DND-41 (cell line): ENCODE measurements around the gene TRIM3.

Experiments used
- ATAC-seq: fragments of 200-7000 bp; cut with Tn5 transposase; 3 replicates; pipeline ENCODE4 v1.9.1; 2021; ENCODE audit warnings: low read depth; ENCODE audit not compliant: insufficient read depth
- DNase-seq: peaks from one replicate; pipeline ENCODE4 v3.0.0-alpha.2; 2020
- H2AFZ ChIP-seq: 2 replicates; pipeline ENCODE4 v1.6.0; 2012; ENCODE audit warnings: low read depth, low read length
- H3K27ac ChIP-seq: 2 replicates; pipeline ENCODE4 v1.5.1; 2012; ENCODE audit warnings: low read length, inconsistent platforms
- H3K27me3 ChIP-seq: fragments of 200-600 bp; sonication (generic); 2 replicates; pipeline ENCODE4 v1.6.0; 2012; ENCODE audit warnings: low read length, mild to moderate bottlenecking, inconsistent platforms; ENCODE audit not compliant: insufficient read depth, poor library complexity
- H3K36me3 ChIP-seq: 2 replicates; pipeline ENCODE4 v1.5.1; 2012; ENCODE audit warnings: low read length, inconsistent platforms; ENCODE audit not compliant: insufficient read depth
- H3K4me1 ChIP-seq: 2 replicates; pipeline ENCODE4 v1.5.1; 2012; ENCODE audit warnings: mild to moderate bottlenecking, low read length; ENCODE audit not compliant: insufficient read depth
- H3K4me2 ChIP-seq: 2 replicates; pipeline ENCODE4 v1.6.0; 2012; ENCODE audit warnings: mild to moderate bottlenecking, moderate library complexity, low read length, inconsistent platforms; ENCODE audit not compliant: insufficient read depth
- H3K4me3 ChIP-seq, 2 experiments: fragments of 200-600 bp in 1 of 2; shearing (Covaris generic) in 1 of 2; 2 replicates each; pipeline ENCODE4 v1.5.1; 2012 to 2016; ENCODE audit warnings: inconsistent platforms in 2 of 2, low read length in 2 of 2, mild to moderate bottlenecking in 2 of 2, low read depth in 1 of 2, moderate library complexity in 1 of 2
- H3K79me2 ChIP-seq: 2 replicates; pipeline ENCODE4 v1.6.0; 2012; ENCODE audit warnings: low read length, inconsistent platforms; ENCODE audit not compliant: insufficient read depth
- H3K9ac ChIP-seq: 2 replicates; pipeline ENCODE4 v1.6.0; 2012; ENCODE audit warnings: low read depth, mild to moderate bottlenecking, inconsistent platforms, low read length, moderate library complexity
- H3K9me3 ChIP-seq: 2 replicates; pipeline ENCODE4 v1.5.1; 2012; ENCODE audit warnings: low read length, moderate library complexity, mild to moderate bottlenecking, inconsistent platforms; ENCODE audit not compliant: insufficient read depth, severe bottlenecking
- H4K20me1 ChIP-seq: 2 replicates; pipeline ENCODE4 v1.6.0; 2012; ENCODE audit warnings: low read length; ENCODE audit not compliant: insufficient read depth
- CTCF ChIP-seq: IDR thresholded peaks from 2 replicates; pipeline ENCODE4 v1.5.1; 2012; ENCODE audit warnings: borderline replicate concordance, low read length, moderate library complexity, mild to moderate bottlenecking; ENCODE audit not compliant: poor library complexity, severe bottlenecking; ENCODE audit errors: extremely low read depth
- EZH2 ChIP-seq: IDR thresholded peaks from 3 replicates; pipeline ENCODE4 v1.6.1; 2012; ENCODE audit warnings: borderline replicate concordance, low read depth, mild to moderate bottlenecking, moderate library complexity, low read length, inconsistent platforms; ENCODE audit not compliant: severe bottlenecking

Gene TRIM3

DNA sequence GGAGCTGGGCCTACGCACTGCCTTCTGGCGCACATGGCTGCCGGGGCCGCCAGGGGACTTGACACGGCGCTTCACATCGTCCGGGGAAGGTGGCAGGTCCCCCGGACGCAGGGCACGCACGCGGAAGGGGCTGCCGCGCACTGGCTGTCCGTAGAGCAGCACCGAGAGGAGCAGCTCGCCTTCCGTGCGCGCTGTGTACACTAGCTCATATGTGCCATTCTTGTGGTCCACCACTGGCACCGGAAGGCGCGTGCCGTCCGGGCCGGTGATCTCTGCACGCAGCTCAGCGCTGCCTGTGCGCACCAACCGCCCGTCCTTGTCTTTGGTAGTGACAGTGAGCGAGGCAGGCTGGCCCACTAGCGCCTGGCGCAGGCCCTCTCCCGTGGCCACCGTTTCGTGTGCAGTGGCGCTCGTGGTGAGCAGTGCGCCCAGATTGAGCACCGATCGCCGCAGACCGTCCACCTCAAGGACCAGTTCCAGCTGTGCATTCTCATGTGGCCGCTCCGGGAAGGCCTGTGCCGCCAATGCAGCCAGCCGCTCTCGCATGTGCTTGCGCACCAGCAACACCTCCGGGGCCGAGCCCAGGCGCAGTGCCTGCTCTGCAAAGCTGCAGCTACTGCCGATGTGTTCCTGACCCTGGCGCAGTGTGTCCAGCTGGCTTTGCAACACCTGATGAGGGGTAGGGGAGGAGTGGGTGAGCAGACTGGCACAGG, 17.2 kb downstream of the TRIM3 start:
- Histone ChIP-seq H3K4me1 (no peaks in the 10 kb centered on the region), H3K79me2 (no peaks in the 10 kb centered on the region), H3K27ac (no peak overlapping the region), H3K27me3 (no peaks in the 10 kb centered on the region), H3K4me3 (no peak overlapping the region), H3K36me3 (peaks cover 22% of the 10 kb centered on the region), H3K9ac (no peak overlapping the region), H2AFZ (no peak overlapping the region), H3K4me2 (no peak overlapping the region), H3K9me3 (no peaks in the 10 kb centered on the region), H4K20me1 (no peaks in the 10 kb centered on the region)
- DNase-seq (no peak), ATAC-seq (no peak)
- TF ChIP-seq CTCF, result no peak
- TF ChIP-seq EZH2, result no peak

DNA sequence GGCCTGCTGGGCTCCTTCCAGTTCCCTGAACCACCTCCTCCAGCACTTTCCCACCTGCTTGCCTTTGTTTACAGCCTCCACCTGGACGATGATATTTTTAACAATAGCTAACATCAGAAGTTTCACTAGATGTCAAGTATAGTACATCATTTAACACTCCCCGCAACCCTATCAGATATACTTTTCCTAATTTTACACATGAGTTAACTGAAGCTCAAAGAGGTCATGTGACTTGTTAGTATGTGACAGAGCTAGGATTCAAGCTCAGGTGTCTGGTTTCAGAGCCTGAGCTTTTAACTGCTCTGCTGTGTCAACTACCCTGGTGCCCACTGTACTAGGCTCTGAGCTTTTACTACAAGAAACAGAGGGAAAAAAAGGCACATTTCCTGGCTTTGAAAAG, 18.7 kb downstream of the TRIM3 start:
- Histone ChIP-seq H3K9me3 (no peaks in the 10 kb centered on the region), H3K36me3 (peaks cover 30% of the 10 kb centered on the region), H3K79me2 (no peaks in the 10 kb centered on the region), H3K4me2 (no peak overlapping the region), H3K27ac (no peak overlapping the region), H3K27me3 (no peaks in the 10 kb centered on the region), H2AFZ (no peak overlapping the region), H4K20me1 (no peaks in the 10 kb centered on the region), H3K4me3 (no peak overlapping the region), H3K4me1 (no peaks in the 10 kb centered on the region), H3K9ac (no peak overlapping the region)
- DNase-seq (no peak), ATAC-seq (no peak)
- no peak for TF ChIP-seq EZH2

DNA sequence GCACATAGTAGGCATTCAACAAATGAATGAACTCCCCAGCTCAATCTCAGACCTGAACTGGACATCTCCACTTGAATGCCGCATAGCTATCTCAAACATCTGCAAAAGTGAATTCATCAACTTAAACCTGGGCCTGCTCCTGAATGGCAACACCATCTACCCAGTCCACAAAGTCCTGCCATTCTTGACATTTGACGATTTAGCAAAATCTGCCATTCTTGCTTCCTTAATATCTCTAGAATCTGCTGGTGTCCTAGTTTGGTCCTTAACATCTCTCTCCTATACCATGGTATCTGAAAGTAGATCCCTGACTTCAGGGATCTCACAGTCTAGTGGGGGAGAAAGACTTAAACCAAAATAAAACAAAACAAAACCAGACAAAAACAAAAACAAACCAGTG, 20.6 kb downstream of the TRIM3 start:
- ATAC-seq, result no peak
- no peaks in the 10 kb centered on the region for H4K20me1 ChIP-seq
- H3K4me1 ChIP-seq, result no peaks in the 10 kb centered on the region
- H3K4me2 ChIP-seq, result no peak overlapping the region
- TF ChIP-seq EZH2, result no peak
- no peak overlapping the region for H3K4me3 ChIP-seq
- H3K9ac ChIP-seq, result no peak overlapping the region
- no peaks in the 10 kb centered on the region for H3K9me3 ChIP-seq
- no peak overlapping the region for H3K27ac ChIP-seq
- no peak for DNase-seq
- no peaks in the 10 kb centered on the region for H3K27me3 ChIP-seq
- H2AFZ ChIP-seq, result no peak overlapping the region
- H3K79me2 ChIP-seq, result no peaks in the 10 kb centered on the region
- peaks cover 30% of the 10 kb centered on the region for H3K36me3 ChIP-seq

DNA sequence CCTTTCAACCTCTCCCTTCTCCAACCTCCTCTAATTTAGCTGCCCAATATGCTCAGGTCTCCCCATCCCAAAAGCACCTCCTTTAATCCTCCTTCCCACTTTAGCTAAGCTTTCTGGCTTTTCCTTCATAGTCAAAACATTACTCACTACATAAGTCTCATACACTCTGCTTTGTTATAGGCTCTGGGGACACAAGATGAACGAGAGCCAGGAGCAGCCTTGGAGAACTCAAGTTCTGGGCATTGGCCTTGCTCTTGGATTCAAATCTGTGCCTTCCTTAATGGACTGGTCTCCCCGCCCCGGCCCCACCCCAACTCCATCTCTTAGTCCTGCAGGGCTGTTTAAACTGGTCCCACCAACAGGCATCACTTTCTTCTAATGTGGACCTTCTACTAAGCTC, 21.5 kb downstream of the TRIM3 start:
- Histone ChIP-seq H3K4me2 (no peak overlapping the region), H3K9me3 (no peaks in the 10 kb centered on the region), H3K9ac (no peak overlapping the region), H2AFZ (no peak overlapping the region), H3K36me3 (peaks cover 30% of the 10 kb centered on the region), H3K27ac (no peak overlapping the region), H3K79me2 (no peaks in the 10 kb centered on the region), H3K4me1 (no peaks in the 10 kb centered on the region), H3K4me3 (no peak overlapping the region), H4K20me1 (no peaks in the 10 kb centered on the region), H3K27me3 (no peaks in the 10 kb centered on the region)
- DNase-seq (no peak), ATAC-seq (no peak)
- TF ChIP-seq EZH2, result no peak
- no peak for TF ChIP-seq CTCF
